B cell (primary cell): Measurements from ENCODE around the gene NETO1. TPM values are rescaled to one million over a fixed set of nuclear protein-coding genes. Genes with fewer than 3 reads are reported as not detected.

Source experiments
- ATAC-seq: fragments of 200-7000 bp; cut with Tn5 transposase; one replicate; pipeline ENCODE4 v1.10.0; 2021; ENCODE audit warnings: low read depth, mild to moderate bottlenecking, moderate number of reproducible peaks, moderate library complexity
- CTCF ChIA-PET: fragments of 350-600 bp; sonication (Branson Sonifier 250); formaldehyde crosslinking; loops from one replicate; lab custom pipeline; 2021; ENCODE audit warnings: antibody characterized with exemption, inconsistent platforms; lab: Charles Lee
- POLR2A ChIA-PET: fragments of 350-600 bp; sonication (Branson Sonifier 250); formaldehyde crosslinking; loops from one replicate; lab custom pipeline; 2021; ENCODE audit warnings: antibody characterized with exemption; lab: Charles Lee
- DNase-seq: peaks from one replicate; pipeline ENCODE4 v3.0.0; 2013
- H2AFZ ChIP-seq: 2 replicates; pipeline ENCODE4 v1.6.1; 2012; ENCODE audit warnings: mild to moderate bottlenecking, low read depth, low read length; ENCODE audit not compliant: insufficient read depth, poor library complexity, severe bottlenecking
- H3K27ac ChIP-seq, 2 donors: 1 replicate in 1 of 2; 2 replicates in 1 of 2; pipeline ENCODE4 v1.5.1; 2012 to 2013; ENCODE audit warnings: low read length in 2 of 2, mild to moderate bottlenecking in 2 of 2, moderate library complexity in 1 of 2
- H3K27me3 ChIP-seq, 4 experiments: fragments of 200-600 bp in 1 of 4; sonication (generic) in 1 of 4; replicated peaks in 1 of 4; 1 replicate in 2 of 4; 2 replicates in 2 of 4; pipeline versions ENCODE4 v1.6.1 to v1.7.0; 2013 to 2016; ENCODE audit warnings: low read length in 3 of 4, mild to moderate bottlenecking in 2 of 4, mixed read lengths in 1 of 4, moderate library complexity in 1 of 4; ENCODE audit not compliant: insufficient read depth in 4 of 4, control insufficient read depth in 3 of 4; ENCODE audit errors: control extremely low read depth in 1 of 4
- H3K36me3 ChIP-seq, 2 experiments: replicated peaks in 1 of 2; 1 replicate in 1 of 2; 2 replicates in 1 of 2; pipeline versions ENCODE4 v1.6.1 to v1.7.1; 2013; ENCODE audit warnings: low read length in 1 of 2; ENCODE audit not compliant: insufficient read depth in 2 of 2, control insufficient read depth in 1 of 2; ENCODE audit errors: control extremely low read depth in 1 of 2, extremely low read depth in 1 of 2
- H3K4me1 ChIP-seq, 2 donors: fragments of 200-600 bp in 1 of 2; sonication (generic) in 1 of 2; 1 replicate in 1 of 2; 2 replicates in 1 of 2; pipeline versions ENCODE4 v1.5.1 to v1.6.1; 2013 to 2017; ENCODE audit warnings: low read length in 2 of 2; ENCODE audit not compliant: control insufficient read depth in 2 of 2, insufficient read depth in 2 of 2
- H3K4me2 ChIP-seq: replicated peaks from 2 replicates; pipeline ENCODE3; 2012; ENCODE audit warnings: mild to moderate bottlenecking, low read depth, low read length; ENCODE audit not compliant: poor library complexity, severe bottlenecking
- H3K4me3 ChIP-seq, 5 experiments: fragments of 200-600 bp in 1 of 5; sonication (generic) in 1 of 5; 1 replicate in 3 of 5; 2 replicates in 2 of 5; pipeline versions ENCODE4 v1.5.1 to v1.7.0; 2011 to 2016; ENCODE audit warnings: low read length in 4 of 5, mild to moderate bottlenecking in 4 of 5, low read depth in 2 of 5, control low read depth in 1 of 5, moderate library complexity in 1 of 5; ENCODE audit not compliant: insufficient read depth in 1 of 5; ENCODE audit errors: control extremely low read depth in 1 of 5, extremely low read depth in 1 of 5
- H3K79me2 ChIP-seq: fragments of 200-600 bp; sonication (generic); one replicate; pipeline ENCODE4 v1.6.0; 2016; ENCODE audit warnings: low read length; ENCODE audit not compliant: control insufficient read depth, insufficient read depth
- H3K9ac ChIP-seq: fragments of 200-600 bp; sonication (generic); 2 replicates; pipeline ENCODE4 v1.6.1; 2017; ENCODE audit warnings: mild to moderate bottlenecking, low read length, moderate library complexity
- H3K9me3 ChIP-seq, 3 donors: one replicate each; pipeline versions ENCODE4 v1.6.1 to v1.7.1; 2013; ENCODE audit warnings: low read length in 2 of 3; ENCODE audit not compliant: control insufficient read depth in 2 of 3, insufficient read depth in 1 of 3; ENCODE audit errors: control extremely low read depth in 1 of 3
- H4K20me1 ChIP-seq: 2 replicates; pipeline ENCODE4 v1.6.0; 2012; ENCODE audit warnings: mild to moderate bottlenecking, low read length; ENCODE audit not compliant: insufficient read depth, control insufficient read depth, poor library complexity, severe bottlenecking
- H3K27ac Mint-ChIP-seq: one replicate; pipeline ENCODE4 v1.8.0; 2021; ENCODE audit warnings: mixed read lengths
- H3K27me3 Mint-ChIP-seq: one replicate; pipeline ENCODE4 v1.8.0; 2021; ENCODE audit warnings: mixed read lengths
- H3K4me1 Mint-ChIP-seq: one replicate; pipeline ENCODE4 v1.8.0; 2021; ENCODE audit warnings: mixed read lengths
- H3K4me3 Mint-ChIP-seq: one replicate; pipeline ENCODE4 v1.8.0; 2021; ENCODE audit warnings: mixed read lengths
- H3K9me3 Mint-ChIP-seq: one replicate; pipeline ENCODE4 v1.8.0; 2022; ENCODE audit warnings: mixed read lengths; ENCODE audit not compliant: insufficient read depth
- EZH2 ChIP-seq: IDR thresholded peaks from 2 replicates; pipeline ENCODE4 v1.6.1; 2012; ENCODE audit warnings: borderline replicate concordance, low read depth, mild to moderate bottlenecking, moderate library complexity, low read length; ENCODE audit not compliant: insufficient read depth, poor library complexity, severe bottlenecking
- WGBS: methylation state at CpG from one replicate; pipeline ENCODE4 v1.1.5; 2013; ENCODE audit warnings: missing lambda C conversion rate; ENCODE audit not compliant: insufficient coverage; 5-methylcytosine and 5-hydroxymethylcytosine counted together
- intact Hi-C: fragments of 100-400 bp; cut with micrococcal nuclease; formaldehyde crosslinking; loops from one replicate; pipeline ENCODE4 v1.10.0; 2022
- polyA plus RNA-seq: library from polyadenylated mRNA; depleted of rRNA; stranded (reverse); fragments of >200 nt; gene quantifications from 2 replicates; pipeline ENCODE4 v1.2.3, GENCODE V29; 2012
- total RNA-seq, 2 donors: library from RNA; stranded (reverse); fragments of 120-200 nt in 1 of 2; gene quantifications; 1 replicate in 1 of 2; 2 replicates in 1 of 2; pipeline versions ENCODE4 v1.2.3 to v1.2.4, GENCODE V29; 2013 to 2022
- TF ChIP-seq, protein P1 (sequence below): fragments of 200-600 bp; IDR thresholded peaks from one replicate; pipeline ENCODE4 v1.8.0; 2022; ENCODE audit warnings: antibody characterized with exemption, mild to moderate bottlenecking

Gene NETO1
- total and polyA plus RNA-seq, 2 donors (not counting 1 experiment from before 2014, with no cell fraction given): 8.4 to 10.5 TPM

DNA sequence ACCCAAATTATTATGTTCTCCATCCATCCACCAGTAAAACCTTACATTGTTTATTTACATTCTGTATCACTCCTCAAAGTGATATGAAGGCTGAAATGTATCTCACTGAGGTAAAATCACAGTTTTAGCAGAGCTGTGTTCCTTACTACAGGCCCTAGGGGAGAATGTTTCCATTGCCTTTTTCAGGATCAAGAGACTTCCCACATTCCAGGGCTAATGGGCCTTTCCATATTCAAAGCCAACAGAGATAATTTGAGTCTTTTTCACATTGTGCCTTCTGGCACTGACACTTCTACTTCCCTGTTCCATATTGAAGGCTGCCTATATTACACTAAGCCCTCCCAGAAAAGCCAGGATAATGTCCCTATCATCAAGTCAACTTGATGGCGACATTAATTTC, 20.0 kb downstream of the NETO1 start:
- no peak overlapping the region for H3K4me3 ChIP-seq
- H3K79me2 ChIP-seq: no peaks in the 10 kb centered on the region
- no peaks in the 10 kb centered on the region for H3K36me3 ChIP-seq
- H3K4me2 ChIP-seq: no peak overlapping the region
- intact Hi-C loops: no loop called here
- H3K9ac ChIP-seq: no peak overlapping the region
- H3K27ac Mint-ChIP-seq: no peak overlapping the region
- ATAC-seq (no peak), DNase-seq (no peak)
- ChIA-PET POLR2A (no interaction called here), CTCF (interaction anchor here (1.0 kb wide), 1 partner anchor 48 kb away, joined by 4 read pairs; no protein-coding TSS in a partner anchor)
- H4K20me1 ChIP-seq: no peaks in the 10 kb centered on the region
- no peak overlapping the region for H3K4me3 Mint-ChIP-seq
- no peaks in the 10 kb centered on the region for H3K4me1 Mint-ChIP-seq
- H3K27me3 ChIP-seq: no peaks in the 10 kb centered on the region
- no peaks in the 10 kb centered on the region for H3K4me1 ChIP-seq
- no peaks in the 10 kb centered on the region for H3K27me3 Mint-ChIP-seq
- TF ChIP-seq, protein P1, sequence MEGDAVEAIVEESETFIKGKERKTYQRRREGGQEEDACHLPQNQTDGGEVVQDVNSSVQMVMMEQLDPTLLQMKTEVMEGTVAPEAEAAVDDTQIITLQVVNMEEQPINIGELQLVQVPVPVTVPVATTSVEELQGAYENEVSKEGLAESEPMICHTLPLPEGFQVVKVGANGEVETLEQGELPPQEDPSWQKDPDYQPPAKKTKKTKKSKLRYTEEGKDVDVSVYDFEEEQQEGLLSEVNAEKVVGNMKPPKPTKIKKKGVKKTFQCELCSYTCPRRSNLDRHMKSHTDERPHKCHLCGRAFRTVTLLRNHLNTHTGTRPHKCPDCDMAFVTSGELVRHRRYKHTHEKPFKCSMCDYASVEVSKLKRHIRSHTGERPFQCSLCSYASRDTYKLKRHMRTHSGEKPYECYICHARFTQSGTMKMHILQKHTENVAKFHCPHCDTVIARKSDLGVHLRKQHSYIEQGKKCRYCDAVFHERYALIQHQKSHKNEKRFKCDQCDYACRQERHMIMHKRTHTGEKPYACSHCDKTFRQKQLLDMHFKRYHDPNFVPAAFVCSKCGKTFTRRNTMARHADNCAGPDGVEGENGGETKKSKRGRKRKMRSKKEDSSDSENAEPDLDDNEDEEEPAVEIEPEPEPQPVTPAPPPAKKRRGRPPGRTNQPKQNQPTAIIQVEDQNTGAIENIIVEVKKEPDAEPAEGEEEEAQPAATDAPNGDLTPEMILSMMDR: no peak
- WGBS: 82% methylated on average over 1 of the region's 1 CpG
- no peak overlapping the region for H2AFZ ChIP-seq
- no peaks in the 10 kb centered on the region for H3K9me3 Mint-ChIP-seq
- no peak overlapping the region for H3K27ac ChIP-seq
- H3K9me3 ChIP-seq: no peaks in the 10 kb centered on the region

DNA sequence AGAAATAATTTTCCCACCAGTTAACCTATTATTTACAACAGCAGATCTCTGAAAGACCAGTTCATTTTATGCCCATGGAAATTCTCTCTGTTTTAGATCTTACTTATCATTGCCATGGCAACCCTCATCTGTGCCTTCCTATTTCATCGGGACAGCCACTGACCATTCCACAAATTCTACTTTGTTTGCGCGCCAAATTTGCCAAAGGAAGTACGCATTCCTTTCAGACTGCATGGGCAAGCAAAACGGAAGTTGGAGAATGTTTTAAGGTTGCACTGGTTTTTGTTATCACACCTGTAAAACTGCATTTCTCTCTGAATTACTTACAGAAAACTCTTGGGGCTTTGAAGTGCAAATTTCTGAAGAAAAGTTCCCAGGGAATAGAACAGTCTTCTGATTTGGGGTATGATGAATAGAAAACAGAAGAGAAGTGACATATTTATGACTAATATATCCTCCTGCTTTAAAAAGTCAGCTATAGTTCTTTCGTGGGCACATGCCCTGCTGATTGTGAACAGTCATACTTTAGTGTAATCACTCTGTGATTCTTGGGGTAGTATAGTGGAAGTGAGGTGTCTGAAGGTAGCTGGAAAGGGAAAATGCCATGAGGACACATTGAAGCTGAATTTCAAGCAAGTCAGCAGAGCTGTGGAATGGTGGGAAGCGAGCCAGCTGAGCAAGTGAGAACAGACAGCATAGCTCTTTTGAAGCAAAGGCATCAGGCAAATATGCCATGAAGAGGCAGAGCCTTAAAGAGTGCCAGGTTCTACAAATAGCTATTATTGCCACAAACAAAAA, 20.9 kb downstream of the NETO1 start:
- Mint-ChIP-seq H3K9me3 (no peaks in the 10 kb centered on the region), H3K27me3 (no peaks in the 10 kb centered on the region), H3K4me3 (no peak overlapping the region), H3K4me1 (no peaks in the 10 kb centered on the region), H3K27ac (no peak overlapping the region)
- ATAC-seq: no peak
- H3K27me3 ChIP-seq: no peaks in the 10 kb centered on the region
- H3K36me3 ChIP-seq: no peaks in the 10 kb centered on the region
- H3K4me1 ChIP-seq: no peaks in the 10 kb centered on the region
- H2AFZ ChIP-seq: no peak overlapping the region
- H3K9me3 ChIP-seq: no peaks in the 10 kb centered on the region
- H3K4me2 ChIP-seq: no peak overlapping the region
- intact Hi-C loops: no loop called here
- no peak overlapping the region for H3K9ac ChIP-seq
- no peak for DNase-seq
- TF ChIP-seq, protein P1: no peak
- TF ChIP-seq EZH2: no peak
- no peaks in the 10 kb centered on the region for H3K79me2 ChIP-seq
- WGBS: 63% methylated on average over 3 of the region's 7 CpGs
- no peak overlapping the region for H3K27ac ChIP-seq
- H3K4me3 ChIP-seq: no peak overlapping the region
- CTCF ChIA-PET: interaction anchor here (1.0 kb wide), 1 partner anchor 49 kb away, joined by 4 read pairs; no protein-coding TSS in a partner anchor
- H4K20me1 ChIP-seq: no peaks in the 10 kb centered on the region
- POLR2A ChIA-PET: no interaction called here
